Stimulated activated CD8-positive, alpha-beta memory T cell treated with anti-CD3 and anti-CD28 coated beads, Interleukin-4, amount 100 ng/mL, for 4 hours (primary cell): Measurements from ENCODE around the gene GSK3B.
"Not testable (repeated sequence)": the region's sequence is repeated elsewhere in the genome, so short reads cannot be mapped to it uniquely, and the experiment has no call there.

Experiments
- DNase-seq, 2 donors: peaks; one replicate each; pipeline ENCODE4 v3.0.0-alpha.2; 2020; ENCODE audit warnings: low read depth in 2 of 2, low spot score in 1 of 2

Gene GSK3B

GRCh38 chr3:119944091-119944490, 150.2 kb downstream of the GSK3B start:
- no peak for DNase-seq

- no peak for DNase-seq
Measured at GRCh38 chr3:119939077-119939476, 155.2 kb downstream of the GSK3B start.

- peak in 1 of 2 donors; percentile 13 for DNase-seq
Measured at GRCh38 chr3:119937229-119937628, 157.0 kb downstream of the GSK3B start.

- no peak for DNase-seq
Measured at GRCh38 chr3:119934249-119934648, 160.0 kb downstream of the GSK3B start.

- DNase-seq: no peak
Measured at GRCh38 chr3:119933207-119933606, 161.0 kb downstream of the GSK3B start.

- no peak for DNase-seq
Measured at GRCh38 chr3:119930286-119930685, 164.0 kb downstream of the GSK3B start.

GRCh38 chr3:119927190-119927589, 167.1 kb downstream of the GSK3B start:
- no peak for DNase-seq

GRCh38 chr3:119924111-119925094, 169.8 kb downstream of the GSK3B start:
- no peak for DNase-seq

GRCh38 chr3:119918992-119919933, 175.0 kb downstream of the GSK3B start:
- DNase-seq: no peak

- DNase-seq: no peak
Measured at GRCh38 chr3:119913021-119913420, 181.2 kb downstream of the GSK3B start.

- no peak for DNase-seq
Measured at GRCh38 chr3:119912220-119912619, 182.0 kb downstream of the GSK3B start.

GRCh38 chr3:119911748-119912147, 182.5 kb downstream of the GSK3B start:
- no peak for DNase-seq

- no peak for DNase-seq
Measured at GRCh38 chr3:119902061-119902460, 192.2 kb downstream of the GSK3B start.

GRCh38 chr3:119901148-119901547, 193.1 kb downstream of the GSK3B start:
- DNase-seq: no peak

GRCh38 chr3:119899192-119899511, 195.1 kb downstream of the GSK3B start:
- DNase-seq: no peak

- DNase-seq: no peak
Measured at GRCh38 chr3:119898478-119899191, 195.6 kb downstream of the GSK3B start.

- DNase-seq: no peak
Measured at GRCh38 chr3:119894195-119894594, 200.1 kb downstream of the GSK3B start.

- DNase-seq: no peak
Measured at GRCh38 chr3:119893769-119894168, 200.5 kb downstream of the GSK3B start.

- DNase-seq: no peak
Measured at GRCh38 chr3:119891944-119892721, 202.1 kb downstream of the GSK3B start.

- DNase-seq: not testable (repeated sequence)
Measured at GRCh38 chr3:119888681-119889080, 205.6 kb downstream of the GSK3B start.
